H1 (cell line): ENCODE measurements around the gene MVD. TPM values are rescaled to one million over a fixed set of nuclear protein-coding genes. Genes with fewer than 3 reads are reported as not detected.

ENCODE experiments used
- CTCF ChIA-PET: fragments of 300-600 bp; sonication (Branson Sonifier 250); formaldehyde crosslinking; loops from one replicate; lab custom pipeline; 2021; ENCODE audit not compliant: partially characterized antibody; lab: Charles Lee
- POLR2A ChIA-PET: fragments of 300-600 bp; sonication (Branson Sonifier 250); formaldehyde crosslinking; loops from one replicate; lab custom pipeline; 2021; ENCODE audit warnings: inconsistent platforms; ENCODE audit not compliant: partially characterized antibody; lab: Charles Lee
- DNase-seq, 2 experiments: peaks; one replicate each; pipeline versions ENCODE4 v3.0.0 to v3.0.0-alpha.2; 2010 to 2022; ENCODE audit warnings: low spot score in 2 of 2, low read depth in 1 of 2, mixed read lengths in 1 of 2
- FAIRE-seq: peaks from 2 replicates; lab custom pipeline; 2011; peaks lifted over from hg19 to GRCh38; lab: Jason Lieb, UNC
- H2AFZ ChIP-seq: 2 replicates; pipeline ENCODE4 v1.8.1; 2012; ENCODE audit warnings: low read length, inconsistent platforms
- H2AK5ac ChIP-seq: 2 replicates; pipeline ENCODE4 v1.6.1; 2013; ENCODE audit warnings: low read depth, low read length
- H2BK120ac ChIP-seq: replicated peaks from 2 replicates; pipeline ENCODE3; 2013; ENCODE audit warnings: low read depth, low read length, inconsistent platforms
- H2BK12ac ChIP-seq: 2 replicates; pipeline ENCODE4 v1.6.1; 2013; ENCODE audit warnings: low read depth, low read length
- H2BK15ac ChIP-seq: 2 replicates; pipeline ENCODE4 v1.6.1; 2013; ENCODE audit warnings: low read length
- H2BK20ac ChIP-seq: 2 replicates; pipeline ENCODE4 v1.6.1; 2013; ENCODE audit warnings: low read length
- H2BK5ac ChIP-seq: 2 replicates; pipeline ENCODE4 v1.6.1; 2013; ENCODE audit warnings: low read depth, low read length
- H3K14ac ChIP-seq: 2 replicates; pipeline ENCODE4 v1.6.1; 2013; ENCODE audit warnings: inconsistent platforms; ENCODE audit not compliant: insufficient read length
- H3K18ac ChIP-seq: 2 replicates; pipeline ENCODE4 v1.6.1; 2013; ENCODE audit warnings: low read length; ENCODE audit errors: extremely low read depth
- H3K23ac ChIP-seq: 2 replicates; pipeline ENCODE4 v1.6.1; 2013; ENCODE audit warnings: inconsistent platforms; ENCODE audit not compliant: insufficient read length
- H3K23me2 ChIP-seq: 2 replicates; pipeline ENCODE4 v1.6.1; 2013; ENCODE audit warnings: low read depth, low read length
- H3K27ac ChIP-seq: 2 replicates; pipeline ENCODE4 v1.6.1; 2011; ENCODE audit warnings: low read depth, low read length, inconsistent platforms
- H3K27me3 ChIP-seq, 4 experiments: replicated peaks in 1 of 4; 1 replicate in 1 of 4; 2 replicates in 3 of 4; pipeline versions ENCODE4 v1.6.1 to v1.8.1; 2011 to 2013; ENCODE audit warnings: low read length in 3 of 4, mild to moderate bottlenecking in 3 of 4, inconsistent platforms in 2 of 4, mixed read lengths in 2 of 4, moderate library complexity in 1 of 4; ENCODE audit not compliant: control insufficient read depth in 3 of 4, insufficient read depth in 3 of 4; ENCODE audit errors: extremely low read depth in 1 of 4
- H3K36me3 ChIP-seq, 4 experiments: 2 replicates each; pipeline versions ENCODE4 v1.6.1 to v1.8.1; 2011 to 2013; ENCODE audit warnings: mild to moderate bottlenecking in 4 of 4, low read length in 3 of 4, moderate library complexity in 2 of 4, control low read depth in 1 of 4, inconsistent platforms in 1 of 4; ENCODE audit not compliant: insufficient read depth in 4 of 4, control insufficient read depth in 2 of 4
- H3K4ac ChIP-seq: replicated peaks from 2 replicates; pipeline ENCODE3; 2013; ENCODE audit warnings: low read length, low read depth, mixed read lengths, inconsistent platforms; ENCODE audit not compliant: insufficient read length
- H3K4me1 ChIP-seq, 4 experiments: replicated peaks in 1 of 4; 1 replicate in 1 of 4; 2 replicates in 3 of 4; pipeline versions ENCODE4 v1.6.1 to v1.8.1; 2011 to 2013; ENCODE audit warnings: low read length in 3 of 4, inconsistent platforms in 2 of 4, mixed read lengths in 1 of 4; ENCODE audit not compliant: insufficient read depth in 4 of 4, control insufficient read depth in 3 of 4
- H3K4me2 ChIP-seq, 2 experiments: 2 replicates each; pipeline versions ENCODE4 v1.6.1 to v1.8.1; 2011 to 2013; ENCODE audit warnings: low read depth in 2 of 2, low read length in 2 of 2, control low read depth in 1 of 2, inconsistent platforms in 1 of 2, mild to moderate bottlenecking in 1 of 2; ENCODE audit not compliant: insufficient read depth in 1 of 2
- H3K4me3 ChIP-seq, 4 experiments: fragments of 200-600, 300-600 bp in 1 of 4; sonication (generic), shearing (Covaris generic), sonication (Bioruptor Twin) in 1 of 4; 2 replicates each; pipeline versions ENCODE4 v1.5.1 to v1.8.1; 2011 to 2016; ENCODE audit warnings: low read length in 4 of 4, low read depth in 3 of 4, control low read depth in 2 of 4, inconsistent platforms in 2 of 4, mild to moderate bottlenecking in 2 of 4, mixed read lengths in 1 of 4, moderate library complexity in 1 of 4; ENCODE audit not compliant: insufficient read depth in 2 of 4; ENCODE audit errors: extremely low read depth in 1 of 4
- H3K56ac ChIP-seq: replicated peaks from 2 replicates; pipeline ENCODE3; 2013; ENCODE audit warnings: low read depth, mild to moderate bottlenecking, mixed read lengths, low read length, inconsistent platforms; ENCODE audit not compliant: insufficient read length
- H3K79me1 ChIP-seq: 2 replicates; pipeline ENCODE4 v1.6.1; 2013; ENCODE audit warnings: low read depth, low read length, control low read depth
- H3K79me2 ChIP-seq, 2 experiments: 2 replicates each; pipeline versions ENCODE4 v1.6.1 to v1.8.1; 2012 to 2013; ENCODE audit warnings: low read length in 2 of 2, mild to moderate bottlenecking in 2 of 2, inconsistent platforms in 1 of 2; ENCODE audit not compliant: insufficient read depth in 2 of 2, control insufficient read depth in 1 of 2
- H3K9ac ChIP-seq, 4 experiments: replicated peaks in 1 of 4; 1 replicate in 1 of 4; 2 replicates in 3 of 4; pipeline versions ENCODE4 v1.6.1 to v1.8.1; 2011 to 2013; ENCODE audit warnings: low read depth in 3 of 4, low read length in 3 of 4, control low read depth in 2 of 4, mild to moderate bottlenecking in 2 of 4, moderate library complexity in 2 of 4, inconsistent platforms in 1 of 4; ENCODE audit errors: extremely low read depth in 1 of 4
- H3K9me3 ChIP-seq, 2 experiments: 2 replicates each; pipeline versions ENCODE4 v1.6.1 to v1.8.1; 2012 to 2013; ENCODE audit warnings: mild to moderate bottlenecking in 2 of 2, moderate library complexity in 2 of 2, control low read depth in 1 of 2, inconsistent platforms in 1 of 2, low read depth in 1 of 2, low read length in 1 of 2, mixed read lengths in 1 of 2; ENCODE audit not compliant: insufficient read depth in 2 of 2
- H4K20me1 ChIP-seq, 2 experiments: replicated peaks in 1 of 2; 2 replicates each; pipeline versions ENCODE3 to v1.8.1; 2011 to 2013; ENCODE audit warnings: inconsistent platforms in 2 of 2, low read length in 2 of 2, mild to moderate bottlenecking in 1 of 2; ENCODE audit not compliant: insufficient read depth in 2 of 2, control insufficient read depth in 1 of 2
- H4K5ac ChIP-seq: 2 replicates; pipeline ENCODE4 v1.6.1; 2013; ENCODE audit warnings: low read length, low read depth, mixed read lengths, inconsistent platforms; ENCODE audit not compliant: insufficient read length
- H4K8ac ChIP-seq: 2 replicates; pipeline ENCODE4 v1.8.0; 2013; ENCODE audit warnings: mild to moderate bottlenecking, moderate library complexity, low read length, inconsistent platforms; ENCODE audit not compliant: insufficient read depth; ENCODE audit errors: extremely low read depth
- H4K91ac ChIP-seq: replicated peaks from 2 replicates; pipeline ENCODE3; 2013; ENCODE audit warnings: low read length, mixed read lengths, inconsistent platforms; ENCODE audit not compliant: insufficient read length
- BRCA1 ChIP-seq: IDR thresholded peaks from 2 replicates; pipeline ENCODE4 v1.6.1; 2012; ENCODE audit warnings: low read depth, low read length, improper control_type of control experiment
- CREB1 ChIP-seq: IDR thresholded peaks from 2 replicates; pipeline ENCODE4 v1.6.1; 2012; ENCODE audit warnings: inconsistent platforms
- EGR1 ChIP-seq: IDR thresholded peaks from 2 replicates; pipeline ENCODE4 v1.6.1; 2011; ENCODE audit warnings: low read depth, low read length, borderline replicate concordance
- EZH2 ChIP-seq: fragments of 200-600 bp; sonication (generic); IDR thresholded peaks from 2 replicates; pipeline ENCODE4 v1.7.1; 2012; ENCODE audit warnings: low read depth, mild to moderate bottlenecking, moderate library complexity, low read length, inconsistent platforms; ENCODE audit not compliant: severe bottlenecking
- HDAC2 ChIP-seq, 2 experiments: fragments of 300-600 bp in 1 of 2; sonication (generic) in 1 of 2; IDR thresholded peaks; 2 replicates each; pipeline ENCODE4 v1.6.1; 2011 to 2012; ENCODE audit warnings: low read depth in 2 of 2, low read length in 2 of 2, mild to moderate bottlenecking in 2 of 2, moderate library complexity in 2 of 2, borderline replicate concordance in 1 of 2, inconsistent platforms in 1 of 2
- HDAC6 ChIP-seq: IDR thresholded peaks from one replicate; pipeline ENCODE4 v1.7.1; 2012; ENCODE audit warnings: low read depth, mild to moderate bottlenecking, inconsistent platforms, low read length, moderate library complexity
- JUN ChIP-seq: IDR thresholded peaks from 2 replicates; pipeline ENCODE4 v1.6.1; 2011; ENCODE audit warnings: low read depth, mild to moderate bottlenecking, improper control_type of control experiment, low read length
- KDM1A ChIP-seq: fragments of 200-600, 300-600 bp; sonication (generic); IDR thresholded peaks from 2 replicates; pipeline ENCODE4 v1.7.1; 2016; ENCODE audit warnings: mild to moderate bottlenecking, low read length, borderline replicate concordance
- MAFK ChIP-seq: IDR thresholded peaks from 2 replicates; pipeline ENCODE4 v1.6.1; 2012; ENCODE audit warnings: low read depth, mild to moderate bottlenecking, improper control_type of control experiment, low read length
- NANOG ChIP-seq: IDR thresholded peaks from 2 replicates; pipeline ENCODE4 v1.6.1; 2011; ENCODE audit warnings: low read length, low read depth, mild to moderate bottlenecking, inconsistent platforms; ENCODE audit not compliant: insufficient read depth, poor library complexity, severe bottlenecking
- POLR2A ChIP-seq, 2 experiments: IDR thresholded peaks; 1 replicate in 1 of 2; 2 replicates in 1 of 2; pipeline ENCODE4 v1.6.1; 2011; ENCODE audit warnings: low read depth in 2 of 2, low read length in 2 of 2, mild to moderate bottlenecking in 2 of 2; ENCODE audit errors: control extremely low read depth in 1 of 2
- RBBP5 ChIP-seq: IDR thresholded peaks from 2 replicates; pipeline ENCODE4 v1.7.1; 2012; ENCODE audit warnings: low read depth, mild to moderate bottlenecking, inconsistent platforms, low read length, moderate library complexity, borderline replicate concordance
- SIRT6 ChIP-seq: IDR thresholded peaks from one replicate; pipeline ENCODE4 v1.7.1; 2012; ENCODE audit warnings: low read length, inconsistent platforms
- SP2 ChIP-seq: IDR thresholded peaks from 2 replicates; pipeline ENCODE4 v1.6.1; 2012; ENCODE audit warnings: mild to moderate bottlenecking, low read length, inconsistent platforms
- TEAD4 ChIP-seq: IDR thresholded peaks from 2 replicates; pipeline ENCODE4 v1.6.1; 2012; ENCODE audit warnings: low read depth, low read length, inconsistent platforms, mixed read lengths
- WGBS, 2 experiments: shearing (Covaris generic) in 1 of 2; methylation state at CpG; one replicate each; pipeline versions ENCODE4 v1.1.6 to v1.1.7; 2013 to 2015; ENCODE audit warnings: low lambda C conversion rate in 2 of 2, mixed read lengths in 2 of 2, inconsistent platforms in 1 of 2, low coverage in 1 of 2, missing lambda C conversion rate in 1 of 2; ENCODE audit not compliant: insufficient replicate concordance in 2 of 2, insufficient coverage in 1 of 2, insufficient read length in 1 of 2; ENCODE audit errors: extremely low coverage in 1 of 2, missing lambda C conversion rate in 1 of 2; 5-methylcytosine and 5-hydroxymethylcytosine counted together
- polyA plus RNA-seq, 7 experiments: library from polyadenylated mRNA; depleted of rRNA in 3 of 7; stranded (reverse) in 5 of 7; unstranded in 2 of 7; fragments of >200 nt in 5 of 7; fragments of 200-250 nt in 2 of 7; gene quantifications; 1 replicate in 5 of 7; 2 replicates in 1 of 7; 4 replicates in 1 of 7; pipeline versions ENCODE4 v1.2.1 to v1.2.3, GENCODE V29; 2011 to 2013; ENCODE audit warnings: missing spikeins in 2 of 7, mixed read lengths in 2 of 7
- total RNA-seq: library from RNA; stranded (reverse); fragmentation: NEBNext Ultra II Directional; extraction: Animal tissue kit (Norgen Biotek cat#: 25700); gene quantifications from 2 replicates; pipeline ENCODE4 v1.2.1, GENCODE V29; 2021

Gene MVD
- total and polyA plus RNA-seq, 2 of the 8 experiments (the other 6 are each of a cell fraction or from before 2014, with no cell fraction given), result 47.2 to 77.3 TPM

GRCh38 chr16:88695218-88695617 is 32.3 kb upstream of the MVD start:
- Histone ChIP-seq H3K36me3 (peaks cover 0 to 13% (median 4%) of the 10 kb centered on the region in 4 experiments; a peak in 4 of 8 replicates), H3K23ac (no peak overlapping the region), H3K4me2 (no peak overlapping the region), H4K8ac (peak overlapping the region; percentile 68; the same call in 1 of the 2 replicates), H2AK5ac (no peak overlapping the region), H2AFZ (no peak overlapping the region), H3K4me3 (no peak overlapping the region), H3K4me1 (no peaks in the 10 kb centered on the region), H3K79me1 (0 out of 2 replicates have a peak, but pooled peaks cover 2% of the 10 kb centered on the region), H3K9ac (no peak overlapping the region), H2BK20ac (no peak overlapping the region), H3K23me2 (no peaks in the 10 kb centered on the region), H2BK120ac (no peak overlapping the region), H3K56ac (no peak overlapping the region), H2BK15ac (no peak overlapping the region), H2BK12ac (peak overlapping the region; percentile 50; the same call in 1 of the 2 replicates), H3K27me3 (no peaks in the 10 kb centered on the region), H3K18ac (no peak overlapping the region; the same call in 1 of the 2 replicates), H3K14ac (no peak overlapping the region), H2BK5ac (no peak overlapping the region), H3K9me3 (no peaks in the 10 kb centered on the region), H3K79me2 (no peaks in the 10 kb centered on the region), H3K27ac (no peak overlapping the region; the same call in 1 of the 2 replicates), H4K91ac (no peak overlapping the region), H4K20me1 (peaks cover 0 to 3% of the 10 kb centered on the region in 2 experiments), H4K5ac (no peak overlapping the region), H3K4ac (no peak overlapping the region)
- ChIA-PET POLR2A (no interaction called here), CTCF (interaction anchor here (0.6 to 6.5 kb wide), 4 partner anchors 10 to 129 kb away, joined by 3 to 37 read pairs (median 5); no protein-coding TSS in a partner anchor)
- no peak for DNase-seq
- no peak for FAIRE-seq
- 95% methylated on average over 15 of the region's 15 CpGs; no CpG with 5 or more reads in 1 of the 2 experiments for WGBS, 2 experiments
- TF ChIP-seq TEAD4, result no peak
- no peak for TF ChIP-seq SIRT6
- no peak for TF ChIP-seq BRCA1
- no peak for TF ChIP-seq JUN
- TF ChIP-seq KDM1A, result no peak
- no peak for TF ChIP-seq HDAC2 (IDR thresholded peaks at IDR 0.05; ENCODE audit: borderline replicate concordance in 1 of 2, low read depth in 2 of 2, low read length in 2 of 2)
- TF ChIP-seq MAFK, result no peak
- no peak for TF ChIP-seq HDAC6
- no peak for TF ChIP-seq SP2
- TF ChIP-seq POLR2A (IDR thresholded peaks at IDR 0.05; ENCODE audit: control extremely low read depth in 1 of 2, low read depth in 2 of 2, low read length in 2 of 2), result no peak
- no peak for TF ChIP-seq RBBP5
- TF ChIP-seq CREB1, result no peak
- no peak for TF ChIP-seq EZH2
- no peak for TF ChIP-seq EGR1
- no peak for TF ChIP-seq NANOG
